HepG2 (cell line): ENCODE results near the gene CCDC57. TPM values are rescaled to one million over a fixed set of nuclear protein-coding genes. Genes with fewer than 3 reads are reported as not detected.
A peak's percentile ranks its signal among the peaks of the same experiment; 100 is the strongest.

Source experiments
- CCAR2 ChIP-seq: fragments of 200-400 bp; formaldehyde crosslinking; optimal IDR thresholded peaks from 2 replicates; pipeline ENCODE3; 2018; ENCODE audit warnings: low read depth, mild to moderate bottlenecking, low read length, moderate library complexity
- DMAP1 ChIP-seq: IDR thresholded peaks from 2 replicates; pipeline ENCODE4 v1.6.1; 2016
- MAX ChIP-seq: IDR thresholded peaks from 2 replicates; pipeline ENCODE4 v1.6.1; 2012; ENCODE audit warnings: inconsistent platforms
- MTERF4 ChIP-seq: sonication (generic); formaldehyde crosslinking; IDR thresholded peaks from 2 replicates; pipeline ENCODE4 v1.8.0; 2023; ENCODE audit warnings: mild to moderate bottlenecking, missing genetic modification reagents
- NFRKB ChIP-seq: fragments of 450-650 bp; IDR thresholded peaks from 2 replicates; pipeline ENCODE4 v1.6.1; 2017
- SIX1 ChIP-seq: sonication (generic); formaldehyde crosslinking; IDR thresholded peaks from 2 replicates; pipeline ENCODE4 v1.4.0; 2020; ENCODE audit warnings: missing genetic modification reagents, borderline replicate concordance
- STAG1 ChIP-seq: sonication (generic); formaldehyde crosslinking; IDR thresholded peaks from 2 replicates; pipeline ENCODE4 v1.4.0; 2020; ENCODE audit warnings: missing genetic modification reagents
- SUZ12 ChIP-seq: fragments of 150-350 bp; IDR thresholded peaks from 2 replicates; pipeline ENCODE4 v1.6.1; 2014; ENCODE audit warnings: low read depth, low read length
- THAP9 ChIP-seq: sonication (generic); formaldehyde crosslinking; IDR thresholded peaks from 2 replicates; pipeline ENCODE4; 2020; ENCODE audit warnings: missing genetic modification reagents, mild to moderate bottlenecking, borderline replicate concordance
- XBP1 ChIP-seq: sonication (generic); formaldehyde crosslinking; IDR thresholded peaks from 2 replicates; pipeline ENCODE4 v1.5.0; 2020; ENCODE audit warnings: missing genetic modification reagents
- ZC3H13 ChIP-seq: sonication (generic); formaldehyde crosslinking; IDR thresholded peaks from 2 replicates; pipeline ENCODE4 v1.8.1; 2023; ENCODE audit warnings: mild to moderate bottlenecking, missing genetic modification reagents, moderate library complexity
- ZNF12 ChIP-seq: sonication (generic); formaldehyde crosslinking; IDR thresholded peaks from 2 replicates; pipeline ENCODE4 v1.5.0; 2020; ENCODE audit warnings: missing genetic modification reagents
- ZNF333 ChIP-seq: sonication (generic); formaldehyde crosslinking; IDR thresholded peaks from 2 replicates; pipeline ENCODE4 v1.4.0; 2020; ENCODE audit warnings: mild to moderate bottlenecking, missing genetic modification reagents, borderline replicate concordance
- polyA plus RNA-seq, 8 experiments: library from polyadenylated mRNA; depleted of rRNA in 3 of 8; stranded (reverse) in 7 of 8; unstranded in 1 of 8; fragments of >200 nt; fragmentation: Illumina TruSeq in 4 of 8; extraction: Trizol in 4 of 8; gene quantifications; 2 replicates each; pipeline versions ENCODE4 v1.2.1 to v1.2.3, GENCODE V29; 2011 to 2016; ENCODE audit warnings: low read depth in 4 of 8, missing spikeins in 1 of 8, mixed read lengths in 1 of 8; ENCODE audit not compliant: insufficient read depth in 1 of 8
- total RNA-seq, 5 experiments: library from RNA; depleted of rRNA; stranded (reverse); fragments of >200 nt; fragmentation: Illumina TruSeq; extraction: Trizol; gene quantifications; 2 replicates each; pipeline ENCODE4 v1.2.3, GENCODE V29; 2016; ENCODE audit warnings: low read depth in 1 of 5
- TF ChIP-seq, protein P1 (sequence below): sonication (generic); formaldehyde crosslinking; IDR thresholded peaks from 2 replicates; pipeline ENCODE4 v1.4.0; 2020; ENCODE audit warnings: missing genetic modification reagents
- TF ChIP-seq, protein P2 (sequence below): conservative IDR thresholded peaks from 2 replicates; pipeline ENCODE4 v1.6.1; 2018; ENCODE audit warnings: missing genetic modification reagents
- TF ChIP-seq, protein P3 (sequence below): sonication (generic); formaldehyde crosslinking; IDR thresholded peaks from 2 replicates; pipeline ENCODE4 v1.5.1; 2020; ENCODE audit warnings: missing genetic modification reagents, mild to moderate bottlenecking, borderline replicate concordance
- TF ChIP-seq, protein P4 (sequence below): sonication (generic); formaldehyde crosslinking; IDR thresholded peaks from 2 replicates; pipeline ENCODE4 v1.8.0; 2022; ENCODE audit warnings: low read depth, missing genetic modification reagents

The CCDC57 gene
- total and polyA plus RNA-seq, 2 of the 13 experiments (the other 11 are each of a cell fraction or from before 2014, with no cell fraction given), result 59.3 to 59.9 TPM

- TF ChIP-seq ZC3H13 (CRISPR knock-in tag) (0 out of 2 replicates have a peak, but pooled peaks have one; percentile 29), DMAP1 (CRISPR knock-in tag) (0 out of 2 replicates have a peak, but pooled peaks have one; percentile 57), CCAR2 (peak; percentile 89), SIX1 (CRISPR knock-in tag) (no peak), STAG1 (peak; percentile 16), XBP1 (CRISPR knock-in tag) (no peak), THAP9 (no peak), ZNF12 (no peak), MAX (peak; percentile 85), ZNF333 (CRISPR knock-in tag) (peak; percentile 73; the same call in 1 of the 2 replicates), NFRKB (no peak), SUZ12 (no peak), MTERF4 (peak; percentile 50; the same call in 1 of the 2 replicates)
- TF ChIP-seq, protein P1, sequence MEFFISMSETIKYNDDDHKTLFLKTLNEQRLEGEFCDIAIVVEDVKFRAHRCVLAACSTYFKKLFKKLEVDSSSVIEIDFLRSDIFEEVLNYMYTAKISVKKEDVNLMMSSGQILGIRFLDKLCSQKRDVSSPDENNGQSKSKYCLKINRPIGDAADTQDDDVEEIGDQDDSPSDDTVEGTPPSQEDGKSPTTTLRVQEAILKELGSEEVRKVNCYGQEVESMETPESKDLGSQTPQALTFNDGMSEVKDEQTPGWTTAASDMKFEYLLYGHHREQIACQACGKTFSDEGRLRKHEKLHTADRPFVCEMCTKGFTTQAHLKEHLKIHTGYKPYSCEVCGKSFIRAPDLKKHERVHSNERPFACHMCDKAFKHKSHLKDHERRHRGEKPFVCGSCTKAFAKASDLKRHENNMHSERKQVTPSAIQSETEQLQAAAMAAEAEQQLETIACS (CRISPR knock-in tag), result no peak
- TF ChIP-seq, protein P2, sequence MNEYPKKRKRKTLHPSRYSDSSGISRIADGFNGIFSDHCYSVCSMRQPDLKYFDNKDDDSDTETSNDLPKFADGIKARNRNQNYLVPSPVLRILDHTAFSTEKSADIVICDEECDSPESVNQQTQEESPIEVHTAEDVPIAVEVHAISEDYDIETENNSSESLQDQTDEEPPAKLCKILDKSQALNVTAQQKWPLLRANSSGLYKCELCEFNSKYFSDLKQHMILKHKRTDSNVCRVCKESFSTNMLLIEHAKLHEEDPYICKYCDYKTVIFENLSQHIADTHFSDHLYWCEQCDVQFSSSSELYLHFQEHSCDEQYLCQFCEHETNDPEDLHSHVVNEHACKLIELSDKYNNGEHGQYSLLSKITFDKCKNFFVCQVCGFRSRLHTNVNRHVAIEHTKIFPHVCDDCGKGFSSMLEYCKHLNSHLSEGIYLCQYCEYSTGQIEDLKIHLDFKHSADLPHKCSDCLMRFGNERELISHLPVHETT (CRISPR knock-in tag), result peak; percentile 89
- TF ChIP-seq, protein P3, sequence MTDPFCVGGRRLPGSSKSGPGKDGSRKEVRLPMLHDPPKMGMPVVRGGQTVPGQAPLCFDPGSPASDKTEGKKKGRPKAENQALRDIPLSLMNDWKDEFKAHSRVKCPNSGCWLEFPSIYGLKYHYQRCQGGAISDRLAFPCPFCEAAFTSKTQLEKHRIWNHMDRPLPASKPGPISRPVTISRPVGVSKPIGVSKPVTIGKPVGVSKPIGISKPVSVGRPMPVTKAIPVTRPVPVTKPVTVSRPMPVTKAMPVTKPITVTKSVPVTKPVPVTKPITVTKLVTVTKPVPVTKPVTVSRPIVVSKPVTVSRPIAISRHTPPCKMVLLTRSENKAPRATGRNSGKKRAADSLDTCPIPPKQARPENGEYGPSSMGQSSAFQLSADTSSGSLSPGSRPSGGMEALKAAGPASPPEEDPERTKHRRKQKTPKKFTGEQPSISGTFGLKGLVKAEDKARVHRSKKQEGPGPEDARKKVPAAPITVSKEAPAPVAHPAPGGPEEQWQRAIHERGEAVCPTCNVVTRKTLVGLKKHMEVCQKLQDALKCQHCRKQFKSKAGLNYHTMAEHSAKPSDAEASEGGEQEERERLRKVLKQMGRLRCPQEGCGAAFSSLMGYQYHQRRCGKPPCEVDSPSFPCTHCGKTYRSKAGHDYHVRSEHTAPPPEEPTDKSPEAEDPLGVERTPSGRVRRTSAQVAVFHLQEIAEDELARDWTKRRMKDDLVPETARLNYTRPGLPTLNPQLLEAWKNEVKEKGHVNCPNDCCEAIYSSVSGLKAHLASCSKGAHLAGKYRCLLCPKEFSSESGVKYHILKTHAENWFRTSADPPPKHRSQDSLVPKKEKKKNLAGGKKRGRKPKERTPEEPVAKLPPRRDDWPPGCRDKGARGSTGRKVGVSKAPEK (CRISPR knock-in tag), result no peak
- TF ChIP-seq, protein P4, sequence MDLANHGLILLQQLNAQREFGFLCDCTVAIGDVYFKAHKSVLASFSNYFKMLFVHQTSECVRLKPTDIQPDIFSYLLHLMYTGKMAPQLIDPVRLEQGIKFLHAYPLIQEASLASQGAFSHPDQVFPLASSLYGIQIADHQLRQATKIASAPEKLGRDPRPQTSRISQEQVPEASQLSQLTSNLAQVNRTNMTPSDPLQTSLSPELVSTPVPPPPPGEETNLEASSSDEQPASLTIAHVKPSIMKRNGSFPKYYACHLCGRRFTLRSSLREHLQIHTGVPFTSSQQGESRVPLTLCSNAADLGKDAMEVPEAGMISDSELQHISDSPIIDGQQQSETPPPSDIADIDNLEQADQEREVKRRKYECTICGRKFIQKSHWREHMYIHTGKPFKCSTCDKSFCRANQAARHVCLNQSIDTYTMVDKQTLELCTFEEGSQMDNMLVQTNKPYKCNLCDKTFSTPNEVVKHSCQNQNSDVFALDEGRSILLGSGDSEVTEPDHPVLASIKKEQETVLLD (CRISPR knock-in tag), result peak; percentile 84
These were observed at the start of gene CCDC57 (continued) for GRCh38 chr17:82212331-82213250.
